Bronchial epithelial cell (primary cell): Measurements from ENCODE around the gene ESRRA. TPM values are rescaled to one million over a fixed set of nuclear protein-coding genes. Genes with fewer than 3 reads are reported as not detected.

ENCODE experiments used
- DNase-seq: peaks from one replicate; pipeline ENCODE4 v3.0.0-alpha.2; 2010; ENCODE audit warnings: low read depth
- FAIRE-seq: peaks from 2 replicates; lab custom pipeline; 2011; peaks lifted over from hg19 to GRCh38; lab: Jason Lieb, UNC
- H3K27me3 ChIP-seq: 2 replicates; pipeline ENCODE4 v1.5.1; 2011; ENCODE audit warnings: low read length; ENCODE audit not compliant: control insufficient read depth, insufficient read depth
- H3K36me3 ChIP-seq: 2 replicates; pipeline ENCODE4 v1.5.1; 2011; ENCODE audit warnings: low read length; ENCODE audit not compliant: control insufficient read depth, insufficient read depth
- H3K4me3 ChIP-seq: 2 replicates; pipeline ENCODE4 v1.5.1; 2011; ENCODE audit warnings: mild to moderate bottlenecking, low read depth, low read length, control low read depth
- total RNA-seq: library from RNA; depleted of rRNA; stranded (reverse); fragments of >200 nt; gene quantifications from 2 replicates; pipeline ENCODE4 v1.2.1, GENCODE V29; 2014
- TF ChIP-seq, protein P1 (sequence below): IDR thresholded peaks from 2 replicates; pipeline ENCODE4 v1.5.1; 2011; ENCODE audit warnings: mild to moderate bottlenecking, moderate library complexity, low read length, control low read depth, inconsistent platforms; ENCODE audit not compliant: insufficient read depth, severe bottlenecking

The ESRRA gene
- total RNA-seq, 1 donor from 2014 or later: 139 TPM

- FAIRE-seq: no peak
- TF ChIP-seq, protein P1, sequence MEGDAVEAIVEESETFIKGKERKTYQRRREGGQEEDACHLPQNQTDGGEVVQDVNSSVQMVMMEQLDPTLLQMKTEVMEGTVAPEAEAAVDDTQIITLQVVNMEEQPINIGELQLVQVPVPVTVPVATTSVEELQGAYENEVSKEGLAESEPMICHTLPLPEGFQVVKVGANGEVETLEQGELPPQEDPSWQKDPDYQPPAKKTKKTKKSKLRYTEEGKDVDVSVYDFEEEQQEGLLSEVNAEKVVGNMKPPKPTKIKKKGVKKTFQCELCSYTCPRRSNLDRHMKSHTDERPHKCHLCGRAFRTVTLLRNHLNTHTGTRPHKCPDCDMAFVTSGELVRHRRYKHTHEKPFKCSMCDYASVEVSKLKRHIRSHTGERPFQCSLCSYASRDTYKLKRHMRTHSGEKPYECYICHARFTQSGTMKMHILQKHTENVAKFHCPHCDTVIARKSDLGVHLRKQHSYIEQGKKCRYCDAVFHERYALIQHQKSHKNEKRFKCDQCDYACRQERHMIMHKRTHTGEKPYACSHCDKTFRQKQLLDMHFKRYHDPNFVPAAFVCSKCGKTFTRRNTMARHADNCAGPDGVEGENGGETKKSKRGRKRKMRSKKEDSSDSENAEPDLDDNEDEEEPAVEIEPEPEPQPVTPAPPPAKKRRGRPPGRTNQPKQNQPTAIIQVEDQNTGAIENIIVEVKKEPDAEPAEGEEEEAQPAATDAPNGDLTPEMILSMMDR: peak; percentile 65
- DNase-seq: peak; percentile 91
- peaks cover 26% of the 10 kb centered on the region for H3K36me3 ChIP-seq
- no peaks in the 10 kb centered on the region for H3K27me3 ChIP-seq
- peak within 1 kb of the TSS; percentile 76 for H3K4me3 ChIP-seq
Observed at GRCh38 chr11:64317961-64318765, 12.8 kb downstream of the ESRRA start, which contains the start of gene PRDX5. TSS of gene PRDX5 (plus strand) at chr11:64318121. CDS start at chr11:64318216, 95 bp downstream.

GRCh38 chr11:64318766-64319761 is 13.7 kb downstream of the ESRRA start:
- TF ChIP-seq, protein P1: no peak
- peak overlapping the region; percentile 76 for H3K4me3 ChIP-seq
- no peaks in the 10 kb centered on the region for H3K27me3 ChIP-seq
- FAIRE-seq: no peak
- no peak for DNase-seq
- H3K36me3 ChIP-seq: peaks cover 22% of the 10 kb centered on the region

GRCh38 chr11:64320556-64320955 is 15.2 kb downstream of the ESRRA start:
- DNase-seq: no peak
- Histone ChIP-seq H3K4me3 (no peak overlapping the region), H3K27me3 (no peaks in the 10 kb centered on the region), H3K36me3 (peaks cover 18% of the 10 kb centered on the region)
- TF ChIP-seq, protein P1: no peak
- FAIRE-seq: no peak

GRCh38 chr11:64321026-64321425 is 15.7 kb downstream of the ESRRA start:
- H3K27me3 ChIP-seq: no peaks in the 10 kb centered on the region
- no peak for DNase-seq
- TF ChIP-seq, protein P1: no peak
- peak; percentile 55 for FAIRE-seq
- H3K36me3 ChIP-seq: peaks cover 17% of the 10 kb centered on the region
- H3K4me3 ChIP-seq: no peak overlapping the region

- TF ChIP-seq, protein P1: no peak
- Histone ChIP-seq H3K27me3 (no peaks in the 10 kb centered on the region), H3K4me3 (no peak overlapping the region), H3K36me3 (peaks cover 16% of the 10 kb centered on the region)
- DNase-seq (peak; percentile 83), FAIRE-seq (no peak)
Observed at GRCh38 chr11:64321533-64321932, 16.2 kb downstream of the ESRRA start.
